HL-60/S4 (cell line): ENCODE measurements around the gene PAGR1.
"Not testable (repeated sequence)": the region's sequence is repeated elsewhere in the genome, so short reads cannot be mapped to it uniquely, and the experiment has no call there.

Experiments used
- in situ Hi-C: fragments of 300-500 bp; cut with MboI; formaldehyde crosslinking; loops from 2 replicates; pipeline ENCODE4 v1.14.3; 2022; ENCODE audit warnings: low sequenced_read_pairs

PAGR1 gene

GRCh38 chr16:29811896-29812665, 3.9 kb upstream of the PAGR1 start, which contains the start of gene PRRT2:
Gene PRRT2, plus strand, starts transcription at chr16:29812193. Its CDS starts 862 bp downstream, at chr16:29813055.
- in situ Hi-C loops, result no loop called here

- in situ Hi-C loops, result no loop called here
Measured at GRCh38 chr16:29812754-29813643, 3.0 kb upstream of the PAGR1 start.

- in situ Hi-C loops, result no loop called here
Measured at GRCh38 chr16:29813644-29814562, 2.0 kb upstream of the PAGR1 start.

- in situ Hi-C loops, result no loop called here
Measured at GRCh38 chr16:29814592-29814991, 1.4 kb upstream of the PAGR1 start.

GRCh38 chr16:29815032-29815721, 775 bp upstream of the PAGR1 start:
- in situ Hi-C loops, result no loop called here

GRCh38 chr16:29816694-29817441, 916 bp downstream of the PAGR1 start:
- in situ Hi-C loops, result no loop called here

- in situ Hi-C loops, result no loop called here
Measured at GRCh38 chr16:29818082-29818481, 2.1 kb downstream of the PAGR1 start.

- in situ Hi-C loops, result no loop called here
Measured at GRCh38 chr16:29819506-29819905, 3.6 kb downstream of the PAGR1 start.

- in situ Hi-C loops, result no loop called here
Measured at GRCh38 chr16:29820271-29820701, 4.3 kb downstream of the PAGR1 start, which contains the start of gene MVP. Gene MVP, plus strand, starts transcription at chr16:29820462. Its CDS starts 10,088 bp downstream, at chr16:29830550.

GRCh38 chr16:29820730-29821642, 5.0 kb downstream of the PAGR1 start:
- in situ Hi-C loops, result no loop called here

- in situ Hi-C loops, result no loop called here
Measured at GRCh38 chr16:29821643-29822115, 5.7 kb downstream of the PAGR1 start.

GRCh38 chr16:29824589-29825144, 8.7 kb downstream of the PAGR1 start:
- in situ Hi-C loops, result no loop called here

- in situ Hi-C loops, result no loop called here
Measured at GRCh38 chr16:29825145-29826044, 9.4 kb downstream of the PAGR1 start.

GRCh38 chr16:29826342-29826695, 10.4 kb downstream of the PAGR1 start:
- in situ Hi-C loops, result no loop called here

- in situ Hi-C loops, result no loop called here
Measured at GRCh38 chr16:29830774-29831173, 14.8 kb downstream of the PAGR1 start.

GRCh38 chr16:29831490-29831889, 15.5 kb downstream of the PAGR1 start:
- in situ Hi-C loops, result no loop called here

GRCh38 chr16:29833219-29833618, 17.3 kb downstream of the PAGR1 start:
- in situ Hi-C loops, result not testable (repeated sequence)
